ENCODE data around the gene SFMBT1.

The SFMBT1 gene

GRCh38 chr3:53084310-53085001 lies 38.6 kb upstream of the SFMBT1 start:
- Histone ChIP-seq H3K9me3 (ENCODE audit: low read length) (no peaks in the 10 kb centered on the region), H3K27ac (ENCODE audit: low read depth, low read length, poor library complexity, severe bottlenecking) (no peak overlapping the region), H3K4me3 (ENCODE audit: low read depth, low read length, poor library complexity, severe bottlenecking) (no peak overlapping the region), H3K36me3 (ENCODE audit: insufficient read depth, low read length) (0 out of 2 replicates have a peak, but pooled peaks cover 2% of the 10 kb centered on the region), H3F3A (ENCODE audit: insufficient read depth, low read length) (no peaks in the 10 kb centered on the region), H2AFZ (ENCODE audit: low read length) (no peak overlapping the region), H3K4me2 (ENCODE audit: low read length) (no peak overlapping the region), H4K20me1 (ENCODE audit: insufficient read depth, low read length) (no peaks in the 10 kb centered on the region), H3K27me3 (ENCODE audit: insufficient read depth, low read length) (no peaks in the 10 kb centered on the region), H3K4me1 (ENCODE audit: insufficient read depth, low read length, severe bottlenecking) (no peaks in the 10 kb centered on the region), H3K79me2 (ENCODE audit: insufficient read depth, low read length) (no peaks in the 10 kb centered on the region), H3K9ac (ENCODE audit: low read length) (no peak overlapping the region), H3K9me2 (ENCODE audit: low read depth, low read length) (no peaks in the 10 kb centered on the region)
- TF ChIP-seq EZH2 (IDR thresholded peaks at IDR 0.05; ENCODE audit: borderline replicate concordance, low read length) (no peak), CTCF (IDR thresholded peaks at IDR 0.05; ENCODE audit: low read length) (no peak)

GRCh38 chr3:53083949-53084309 lies 38.1 kb upstream of the SFMBT1 start:
- Histone ChIP-seq H3K4me1 (ENCODE audit: insufficient read depth, low read length, severe bottlenecking) (no peaks in the 10 kb centered on the region), H3K36me3 (ENCODE audit: insufficient read depth, low read length) (no peaks in the 10 kb centered on the region), H3K9ac (ENCODE audit: low read length) (no peak overlapping the region), H3K4me3 (ENCODE audit: low read depth, low read length, poor library complexity, severe bottlenecking) (no peak overlapping the region), H3K9me3 (ENCODE audit: low read length) (no peaks in the 10 kb centered on the region), H3K79me2 (ENCODE audit: insufficient read depth, low read length) (no peaks in the 10 kb centered on the region), H3F3A (ENCODE audit: insufficient read depth, low read length) (no peaks in the 10 kb centered on the region), H3K9me2 (ENCODE audit: low read depth, low read length) (no peaks in the 10 kb centered on the region), H3K4me2 (ENCODE audit: low read length) (no peak overlapping the region), H4K20me1 (ENCODE audit: insufficient read depth, low read length) (no peaks in the 10 kb centered on the region), H3K27me3 (ENCODE audit: insufficient read depth, low read length) (no peaks in the 10 kb centered on the region), H3K27ac (ENCODE audit: low read depth, low read length, poor library complexity, severe bottlenecking) (no peak overlapping the region), H2AFZ (ENCODE audit: low read length) (no peak overlapping the region)
- no peak for TF ChIP-seq CTCF (IDR thresholded peaks at IDR 0.05; ENCODE audit: low read length)
- TF ChIP-seq EZH2 (IDR thresholded peaks at IDR 0.05; ENCODE audit: borderline replicate concordance, low read length), result no peak

- H4K20me1 ChIP-seq (ENCODE audit: insufficient read depth, low read length), result no peaks in the 10 kb centered on the region
- H3K79me2 ChIP-seq (ENCODE audit: insufficient read depth, low read length), result no peaks in the 10 kb centered on the region
- H3K27me3 ChIP-seq (ENCODE audit: insufficient read depth, low read length), result no peaks in the 10 kb centered on the region
- H3K36me3 ChIP-seq (ENCODE audit: insufficient read depth, low read length), result no peaks in the 10 kb centered on the region
- no peaks in the 10 kb centered on the region for H3K9me2 ChIP-seq (ENCODE audit: low read depth, low read length)
- H3K9ac ChIP-seq (ENCODE audit: low read length), result no peak overlapping the region
- no peaks in the 10 kb centered on the region for H3K9me3 ChIP-seq (ENCODE audit: low read length)
- H3K4me2 ChIP-seq (ENCODE audit: low read length), result no peak overlapping the region
- H3F3A ChIP-seq (ENCODE audit: insufficient read depth, low read length), result no peaks in the 10 kb centered on the region
- TF ChIP-seq EZH2 (IDR thresholded peaks at IDR 0.05; ENCODE audit: borderline replicate concordance, low read length), result no peak
- no peak for TF ChIP-seq CTCF (IDR thresholded peaks at IDR 0.05; ENCODE audit: low read length)
- no peaks in the 10 kb centered on the region for H3K4me1 ChIP-seq (ENCODE audit: insufficient read depth, low read length, severe bottlenecking)
- H3K27ac ChIP-seq (ENCODE audit: low read depth, low read length, poor library complexity, severe bottlenecking), result no peak overlapping the region
- H2AFZ ChIP-seq (ENCODE audit: low read length), result no peak overlapping the region
- no peak overlapping the region for H3K4me3 ChIP-seq (ENCODE audit: low read depth, low read length, poor library complexity, severe bottlenecking)
Observed at GRCh38 chr3:53083521-53083920, 37.6 kb upstream of the SFMBT1 start.
